ENCODE results near the gene NGB. TPM values are rescaled to one million over a fixed set of nuclear protein-coding genes. Genes with fewer than 3 reads are reported as not detected.

NGB gene
- total RNA-seq, 4 donors from 2014 or later = 0.64 to 1.4 TPM; not detected in 2

DNA sequence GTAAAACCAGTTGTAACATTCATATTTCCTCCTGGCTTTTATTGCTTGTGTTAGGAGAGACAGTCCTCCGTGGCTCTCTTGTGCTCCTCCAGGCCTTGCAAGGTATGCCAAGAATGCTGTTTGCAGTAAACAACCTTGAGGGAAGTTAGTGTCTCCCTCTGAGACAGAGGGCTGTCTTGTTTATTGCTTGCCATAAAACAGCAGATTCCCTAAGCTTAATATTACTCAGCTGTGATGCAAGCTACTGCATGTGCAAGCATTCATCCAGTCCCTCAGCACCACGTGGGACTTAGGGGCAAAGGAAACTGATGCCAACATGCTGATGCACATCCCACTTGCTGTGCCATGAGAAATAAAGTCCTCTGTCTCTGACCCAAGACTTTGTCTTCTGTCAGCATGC, 43.0 kb upstream of the NGB start:
- peaks cover 6 to 42% (median 22%) of the 10 kb centered on the region in 4 donors for H3K4me1 ChIP-seq
- WGBS, 2 donors (ENCODE audit: low coverage in 1 of 2) = 16 to 20% methylated on average over 1 to 2 of the region's 2 CpGs
- H3K9me3 ChIP-seq = no peaks in the 10 kb centered on the region
- TF ChIP-seq EP300 (IDR thresholded peaks at IDR 0.05; ENCODE audit: low read depth) (no peak), POLR2AphosphoS5 (IDR thresholded peaks at IDR 0.05) (peak; percentile 36 to 64 (median 60)), POLR2A (IDR thresholded peaks at IDR 0.05) (no peak)
- TF ChIP-seq, protein P1, sequence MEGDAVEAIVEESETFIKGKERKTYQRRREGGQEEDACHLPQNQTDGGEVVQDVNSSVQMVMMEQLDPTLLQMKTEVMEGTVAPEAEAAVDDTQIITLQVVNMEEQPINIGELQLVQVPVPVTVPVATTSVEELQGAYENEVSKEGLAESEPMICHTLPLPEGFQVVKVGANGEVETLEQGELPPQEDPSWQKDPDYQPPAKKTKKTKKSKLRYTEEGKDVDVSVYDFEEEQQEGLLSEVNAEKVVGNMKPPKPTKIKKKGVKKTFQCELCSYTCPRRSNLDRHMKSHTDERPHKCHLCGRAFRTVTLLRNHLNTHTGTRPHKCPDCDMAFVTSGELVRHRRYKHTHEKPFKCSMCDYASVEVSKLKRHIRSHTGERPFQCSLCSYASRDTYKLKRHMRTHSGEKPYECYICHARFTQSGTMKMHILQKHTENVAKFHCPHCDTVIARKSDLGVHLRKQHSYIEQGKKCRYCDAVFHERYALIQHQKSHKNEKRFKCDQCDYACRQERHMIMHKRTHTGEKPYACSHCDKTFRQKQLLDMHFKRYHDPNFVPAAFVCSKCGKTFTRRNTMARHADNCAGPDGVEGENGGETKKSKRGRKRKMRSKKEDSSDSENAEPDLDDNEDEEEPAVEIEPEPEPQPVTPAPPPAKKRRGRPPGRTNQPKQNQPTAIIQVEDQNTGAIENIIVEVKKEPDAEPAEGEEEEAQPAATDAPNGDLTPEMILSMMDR (IDR thresholded peaks at IDR 0.05) = no peak
- H3K27me3 ChIP-seq = no peaks in the 10 kb centered on the region
- DNase-seq = peak; percentile 34
- peak overlapping the region; percentile 59 to 76 (median 70) for H3K27ac ChIP-seq
- no peak overlapping the region for H3K4me3 ChIP-seq
- intact Hi-C loops (cut with DNase I; ENCODE audit: low total_unique reads) = no loop called here
- no peaks in the 10 kb centered on the region for H3K36me3 ChIP-seq
- in situ Hi-C loops (cut with MboI; ENCODE audit: low pct_ligation_motif_present in 1 of 4, low pct_unique_long_range_greater_than_20kb in 1 of 4, low sequenced_read_pairs in 3 of 4) = loop anchor here in 2 of 4 donors (10.0 to 25.0 kb wide), 4 partner anchors 169 to 427 kb away; partner anchors contain the start of gene ZDHHC22 (in 2 of the 2)

- Histone ChIP-seq H3K4me1 (peaks cover 6 to 42% (median 22%) of the 10 kb centered on the region in 4 donors), H3K27ac (peak overlapping the region; percentile 59 to 76 (median 70)), H3K36me3 (no peaks in the 10 kb centered on the region), H3K27me3 (no peaks in the 10 kb centered on the region), H3K9me3 (no peaks in the 10 kb centered on the region), H3K4me3 (no peak overlapping the region)
- in situ Hi-C loops (cut with MboI; ENCODE audit: low pct_ligation_motif_present in 1 of 4, low pct_unique_long_range_greater_than_20kb in 1 of 4, low sequenced_read_pairs in 3 of 4) (loop anchor here in 2 of 4 donors (10.0 to 25.0 kb wide), 4 partner anchors 169 to 426 kb away; partner anchors contain the start of gene ZDHHC22 (in 2 of the 2)), intact Hi-C loops (cut with DNase I; ENCODE audit: low total_unique reads) (no loop called here)
- TF ChIP-seq POLR2A (IDR thresholded peaks at IDR 0.05) (no peak), EP300 (IDR thresholded peaks at IDR 0.05; ENCODE audit: low read depth) (no peak), POLR2AphosphoS5 (IDR thresholded peaks at IDR 0.05) (no peak)
- TF ChIP-seq, protein P1 (IDR thresholded peaks at IDR 0.05) = no peak
- no peak for DNase-seq
- 50 to 81% methylated on average over 1 of the region's 1 CpG for WGBS, 2 donors (ENCODE audit: low coverage in 1 of 2)
Observed at GRCh38 chr14:77313371-77313770, 42.4 kb upstream of the NGB start.

DNA sequence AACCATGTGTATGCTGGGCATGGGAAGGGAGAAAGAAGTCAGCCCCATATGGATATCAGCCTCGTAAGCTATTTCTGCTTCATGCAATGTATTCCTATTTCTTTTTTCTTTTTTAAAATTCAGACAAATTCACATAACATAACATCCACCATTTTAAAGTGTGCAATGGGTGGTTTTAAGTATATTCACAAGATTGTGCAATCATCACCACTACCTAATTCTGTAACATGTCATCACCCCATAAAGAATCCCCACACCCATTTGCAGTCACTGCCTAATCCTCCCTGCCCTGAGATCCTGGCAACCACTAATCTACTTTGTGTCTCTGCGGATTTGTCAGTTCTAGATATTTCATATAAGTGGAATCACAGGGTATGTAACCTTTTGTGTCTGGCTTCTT, 40.2 kb upstream of the NGB start:
- intact Hi-C loops (cut with DNase I; ENCODE audit: low total_unique reads) (no loop called here), in situ Hi-C loops (cut with MboI; ENCODE audit: low pct_ligation_motif_present in 1 of 4, low pct_unique_long_range_greater_than_20kb in 1 of 4, low sequenced_read_pairs in 3 of 4) (loop anchor here in 2 of 4 donors (10.0 to 25.0 kb wide), 4 partner anchors 166 to 424 kb away; partner anchors contain the start of gene ZDHHC22 (in 2 of the 2))
- H3K36me3 ChIP-seq = no peaks in the 10 kb centered on the region
- H3K4me1 ChIP-seq = peaks cover 6 to 46% (median 23%) of the 10 kb centered on the region in 4 donors
- H3K4me3 ChIP-seq = no peak overlapping the region
- no peak for TF ChIP-seq EP300 (IDR thresholded peaks at IDR 0.05; ENCODE audit: low read depth)
- TF ChIP-seq POLR2AphosphoS5 (IDR thresholded peaks at IDR 0.05) = no peak
- TF ChIP-seq POLR2A (IDR thresholded peaks at IDR 0.05) = no peak
- TF ChIP-seq, protein P1 (IDR thresholded peaks at IDR 0.05) = no peak
- WGBS, 2 donors (ENCODE audit: low coverage in 1 of 2) = 97 to 100% methylated on average over 2 of the region's 2 CpGs
- no peak overlapping the region for H3K27ac ChIP-seq
- no peaks in the 10 kb centered on the region for H3K9me3 ChIP-seq
- H3K27me3 ChIP-seq = no peaks in the 10 kb centered on the region
- DNase-seq = no peak

- no peak for TF ChIP-seq POLR2AphosphoS5 (IDR thresholded peaks at IDR 0.05)
- no peak for TF ChIP-seq EP300 (IDR thresholded peaks at IDR 0.05; ENCODE audit: low read depth)
- TF ChIP-seq, protein P1 (IDR thresholded peaks at IDR 0.05) = no peak
- TF ChIP-seq POLR2A (IDR thresholded peaks at IDR 0.05) = no peak
- 80 to 82% methylated on average over 1 to 4 of the region's 4 CpGs for WGBS, 2 donors (ENCODE audit: low coverage in 1 of 2)
- DNase-seq = no peak
- Histone ChIP-seq H3K27me3 (no peaks in the 10 kb centered on the region), H3K36me3 (no peaks in the 10 kb centered on the region), H3K4me1 (peaks cover 6 to 38% (median 17%) of the 10 kb centered on the region in 4 donors), H3K4me3 (no peak overlapping the region), H3K27ac (no peak overlapping the region), H3K9me3 (no peaks in the 10 kb centered on the region)
- intact Hi-C loops (cut with DNase I; ENCODE audit: low total_unique reads) (no loop called here), in situ Hi-C loops (cut with MboI; ENCODE audit: low pct_ligation_motif_present in 1 of 4, low pct_unique_long_range_greater_than_20kb in 1 of 4, low sequenced_read_pairs in 3 of 4) (loop anchor here in 2 of 4 donors (10.0 to 25.0 kb wide), 4 partner anchors 165 to 423 kb away; partner anchors contain the start of gene ZDHHC22 (in 2 of the 2))
Observed at GRCh38 chr14:77310026-77310425, 39.0 kb upstream of the NGB start.

Measured in transverse colon (tissue), 4 donors.